ENCODE results near the gene PLAC1. TPM values are rescaled to one million over a fixed set of nuclear protein-coding genes. Genes with fewer than 3 reads are reported as not detected.

The PLAC1 gene
- total RNA-seq, 1 experiment from 2014 or later, result 0.34 TPM

GRCh38 chrX:134545510-134545909 is 112.8 kb downstream of the PLAC1 start:
- POLR2A ChIA-PET, result no interaction called here
- Histone ChIP-seq H3K4me2 (ENCODE audit: low read length) (no peak overlapping the region), H3K4me1 (ENCODE audit: control insufficient read depth in 1 of 2, insufficient read depth in 2 of 2, low read length in 2 of 2) (peaks cover 4 to 27% of the 10 kb centered on the region in 2 experiments; a peak in 3 of 4 replicates), H2AFZ (ENCODE audit: low read depth, low read length, poor library complexity, severe bottlenecking) (no peak overlapping the region), H3K9me3 (ENCODE audit: control insufficient read depth in 1 of 2, insufficient read depth in 1 of 2, low read depth in 1 of 2, low read length in 2 of 2) (no peaks in the 10 kb centered on the region), H3K9me2 (ENCODE audit: insufficient read depth) (no peaks in the 10 kb centered on the region), H4K20me1 (ENCODE audit: insufficient read depth) (no peaks in the 10 kb centered on the region), H3K27me3 (ENCODE audit: insufficient read depth, low read length) (0 out of 2 replicates have a peak, but pooled peaks cover 10% of the 10 kb centered on the region), H3K79me2 (ENCODE audit: insufficient read depth, low read length) (no peaks in the 10 kb centered on the region), H3K4me3 (replicated peaks in 1 of 2; ENCODE audit: low read depth in 1 of 2, low read length in 2 of 2) (no peak overlapping the region), H3K9ac (ENCODE audit: low read length) (no peak overlapping the region), H3K27ac (ENCODE audit: low read depth, low read length) (no peak overlapping the region), H3K36me3 (ENCODE audit: control insufficient read depth in 1 of 2, insufficient read depth in 2 of 2, low read length in 2 of 2) (no peaks in the 10 kb centered on the region)
- BruUV-seq (replicated peaks), result no TSS peak
- RAD21 ChIA-PET (ENCODE audit: low non-redundant PET in 1 of 2, low total read pairs in 2 of 2, uncharacterized antibody in 2 of 2, unreplicated experiment in 2 of 2), result no interaction called here
- CTCF ChIA-PET, result no interaction called here
- no peak for TF ChIP-seq ZBTB33 (IDR thresholded peaks at IDR 0.05; ENCODE audit: extremely low read depth, insufficient replicate concordance, low read length)
- TF ChIP-seq EZH2 (IDR thresholded peaks at IDR 0.05), result no peak
- no peak for TF ChIP-seq ZFX (IDR thresholded peaks at IDR 0.05)
- TF ChIP-seq ELF1 (IDR thresholded peaks at IDR 0.05; ENCODE audit: borderline replicate concordance, low read depth), result no peak
- no peak for TF ChIP-seq SRF (IDR thresholded peaks at IDR 0.05; ENCODE audit: low read depth)
- no peak for TF ChIP-seq EGR1 (IDR thresholded peaks at IDR 0.05; ENCODE audit: low read depth)
- TF ChIP-seq MAX (IDR thresholded peaks at IDR 0.05), result no peak
- TF ChIP-seq YY1 (IDR thresholded peaks at IDR 0.05; ENCODE audit: extremely low read depth, insufficient replicate concordance, low read depth, low read length), result no peak
- no peak for TF ChIP-seq CBX3 (IDR thresholded peaks at IDR 0.05; ENCODE audit: low read depth)
- no peak for TF ChIP-seq FOSL1 (IDR thresholded peaks at IDR 0.05; ENCODE audit: low read depth)
- TF ChIP-seq REST (IDR thresholded peaks at IDR 0.05; ENCODE audit: low read depth), result no peak
- TF ChIP-seq SIN3A (IDR thresholded peaks at IDR 0.05; ENCODE audit: low read depth), result no peak
- no peak for TF ChIP-seq ZNF274 (IDR thresholded peaks at IDR 0.05; ENCODE audit: low read depth, low read length)
- no peak for TF ChIP-seq CEBPB (IDR thresholded peaks at IDR 0.05; ENCODE audit: low read depth)
- no peak for TF ChIP-seq JUND (IDR thresholded peaks at IDR 0.05)
- no peak for TF ChIP-seq POLR2AphosphoS5 (IDR thresholded peaks at IDR 0.05; ENCODE audit: low read depth, low read length)
- ATAC-seq, result no peak
- intact Hi-C loops (cut with micrococcal nuclease), result no loop called here
- no peak for DNase-seq (ENCODE audit: low read depth, low spot score)
